Effector memory CD8-positive, alpha-beta T cell (primary cell): Measurements from ENCODE around the gene TMEM207.

Experiments used
- ATAC-seq: fragments of 150-1000 bp; cut with Tn5 transposase; replicated peaks from 2 replicates; pipeline ENCODE4 v1.10.0; 2021; ENCODE audit warnings: mild to moderate bottlenecking, moderate library complexity
- DNase-seq, 3 experiments: peaks; one replicate each; pipeline ENCODE4 v3.0.0; 2021
- H3K27ac Mint-ChIP-seq, 2 donors: one replicate each; pipeline ENCODE4 v1.8.0; 2022; ENCODE audit warnings: mild to moderate bottlenecking in 2 of 2, mixed read lengths in 2 of 2, moderate library complexity in 2 of 2
- H3K27me3 Mint-ChIP-seq, 2 donors: one replicate each; pipeline ENCODE4 v1.8.0; 2022; ENCODE audit warnings: mixed read lengths in 2 of 2
- H3K36me3 Mint-ChIP-seq: one replicate; pipeline ENCODE4 v1.8.0; 2022; ENCODE audit warnings: mild to moderate bottlenecking, moderate library complexity, mixed read lengths; ENCODE audit not compliant: insufficient read depth
- H3K4me1 Mint-ChIP-seq, 2 donors: one replicate each; pipeline ENCODE4 v1.8.0; 2022; ENCODE audit warnings: low read depth in 2 of 2, mixed read lengths in 2 of 2
- H3K4me3 Mint-ChIP-seq, 2 donors: one replicate each; pipeline ENCODE4 v1.8.0; 2022; ENCODE audit warnings: mild to moderate bottlenecking in 2 of 2, mixed read lengths in 2 of 2, moderate library complexity in 2 of 2
- H3K9me3 Mint-ChIP-seq, 2 donors: one replicate each; pipeline ENCODE4 v1.8.0; 2022; ENCODE audit warnings: mixed read lengths in 2 of 2

TMEM207 gene

GRCh38 chr3:190433626-190434025 lies 16.1 kb downstream of the TMEM207 start:
- no peak for DNase-seq
- Mint-ChIP-seq H3K27ac (no peak overlapping the region), H3K36me3 (peaks cover 3% of the 10 kb centered on the region)

GRCh38 chr3:190432216-190432615 lies 17.5 kb downstream of the TMEM207 start:
- no peaks in the 10 kb centered on the region for H3K4me1 Mint-ChIP-seq
- H3K27ac Mint-ChIP-seq = no peak overlapping the region
- ATAC-seq (no peak), DNase-seq (no peak)
- no peak overlapping the region for H3K4me3 Mint-ChIP-seq
- H3K27me3 Mint-ChIP-seq = peaks cover 18 to 35% of the 10 kb centered on the region in 2 donors
- H3K36me3 Mint-ChIP-seq = peaks cover 3% of the 10 kb centered on the region
- H3K9me3 Mint-ChIP-seq = no peaks in the 10 kb centered on the region

More at GRCh38 chr3:190433626-190434025, 16.1 kb downstream of the TMEM207 start:
- no peaks in the 10 kb centered on the region for H3K4me1 Mint-ChIP-seq
- no peak overlapping the region for H3K4me3 Mint-ChIP-seq
- peaks cover 19 to 36% of the 10 kb centered on the region in 2 donors for H3K27me3 Mint-ChIP-seq
- no peaks in the 10 kb centered on the region for H3K9me3 Mint-ChIP-seq
- no peak for ATAC-seq

- no peak for ATAC-seq
These were observed 18.8 kb downstream of the TMEM207 start for GRCh38 chr3:190430906-190431305.

DNA sequence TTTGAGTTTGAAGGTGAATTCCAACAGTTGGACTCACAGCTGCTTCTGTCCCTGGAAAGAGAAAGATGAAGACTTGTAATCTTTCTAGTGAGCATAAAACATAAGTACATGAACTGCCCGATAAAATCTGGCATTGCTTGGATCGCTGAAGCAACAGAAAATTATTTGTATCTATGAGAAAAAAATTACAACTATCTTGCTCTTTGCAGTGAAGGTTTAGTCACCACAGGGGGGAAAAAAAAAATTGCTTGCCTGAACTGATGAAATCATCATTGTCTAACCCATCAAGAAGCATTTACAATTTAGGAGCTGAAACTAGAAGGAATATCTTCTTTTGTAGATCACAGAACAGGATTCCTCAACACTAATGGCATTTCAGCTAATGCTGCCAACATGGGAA lies 20.0 kb downstream of the TMEM207 start:
- Mint-ChIP-seq H3K4me3 (no peak overlapping the region), H3K27ac (no peak overlapping the region), H3K27me3 (peaks cover 7 to 12% of the 10 kb centered on the region in 2 donors), H3K4me1 (no peaks in the 10 kb centered on the region), H3K36me3 (peaks cover 7% of the 10 kb centered on the region), H3K9me3 (no peaks in the 10 kb centered on the region)
- ATAC-seq (no peak), DNase-seq (no peak)

More at GRCh38 chr3:190430906-190431305, 18.8 kb downstream of the TMEM207 start:
- Mint-ChIP-seq H3K27ac (no peak overlapping the region), H3K27me3 (peaks cover 7 to 24% of the 10 kb centered on the region in 2 donors), H3K36me3 (peaks cover 3% of the 10 kb centered on the region), H3K9me3 (no peaks in the 10 kb centered on the region), H3K4me3 (no peak overlapping the region), H3K4me1 (no peaks in the 10 kb centered on the region)
- no peak for DNase-seq

GRCh38 chr3:190426806-190427507 lies 22.7 kb downstream of the TMEM207 start:
- Mint-ChIP-seq H3K27me3 (peaks cover 0 to under 1% of the 10 kb centered on the region in 2 donors), H3K9me3 (no peaks in the 10 kb centered on the region), H3K4me1 (no peaks in the 10 kb centered on the region), H3K36me3 (peaks cover 9% of the 10 kb centered on the region), H3K4me3 (no peak overlapping the region), H3K27ac (no peak overlapping the region)
- ATAC-seq (no peak), DNase-seq (no peak)

GRCh38 chr3:190425833-190426232 lies 23.9 kb downstream of the TMEM207 start:
- Mint-ChIP-seq H3K27ac (no peak overlapping the region), H3K9me3 (no peaks in the 10 kb centered on the region), H3K27me3 (no peaks in the 10 kb centered on the region), H3K4me3 (no peak overlapping the region), H3K36me3 (peaks cover 9% of the 10 kb centered on the region), H3K4me1 (no peaks in the 10 kb centered on the region)
- DNase-seq (no peak), ATAC-seq (no peak)

DNA sequence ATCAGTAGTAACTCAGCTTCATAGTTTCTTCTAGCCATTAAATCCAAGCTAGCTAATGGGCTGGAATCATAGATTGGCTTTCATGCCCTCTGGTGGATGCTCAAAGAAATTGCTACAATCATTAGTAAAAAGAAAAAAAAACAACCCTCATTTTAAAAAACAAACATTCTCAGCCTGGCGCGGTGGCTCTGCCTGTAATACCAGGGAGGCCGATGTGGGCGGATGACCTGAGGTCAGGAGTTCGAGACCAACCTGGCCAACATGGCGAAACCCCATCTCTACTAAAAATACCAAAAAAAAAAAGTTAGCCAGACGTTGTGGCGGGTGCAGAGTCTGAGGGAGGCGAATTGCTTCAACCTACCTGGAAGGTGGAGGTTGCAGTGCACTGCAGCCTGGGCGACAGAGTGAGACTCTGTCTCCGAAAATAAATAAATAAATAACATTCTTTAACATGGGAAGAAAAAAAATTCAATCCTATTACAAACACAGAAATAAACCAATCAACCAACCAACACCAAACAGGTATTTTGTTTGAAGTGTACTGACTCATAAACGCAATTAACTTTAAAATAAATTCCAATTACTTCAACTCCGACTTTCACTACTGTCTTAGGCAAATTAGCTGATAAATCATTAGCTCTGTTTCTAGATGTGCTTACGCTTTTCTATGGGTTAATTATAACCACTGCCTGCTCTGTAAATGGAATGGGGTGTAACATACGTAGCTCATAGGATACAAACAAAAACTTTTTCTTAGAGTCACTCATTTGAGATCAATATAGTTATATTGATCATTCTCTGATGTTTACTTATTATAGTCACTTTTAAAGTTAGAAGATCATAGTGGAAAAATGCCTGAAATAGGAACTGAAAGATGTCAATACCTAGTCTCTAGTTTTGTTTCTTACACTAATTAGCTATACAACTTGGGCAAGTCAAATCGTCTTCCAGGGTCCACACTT lies 24.9 kb downstream of the TMEM207 start:
- peak; percentile 70 for ATAC-seq
- Mint-ChIP-seq H3K27ac (peak overlapping the region; percentile 73 to 81), H3K4me3 (peak overlapping the region; percentile 49 to 69), H3K9me3 (no peaks in the 10 kb centered on the region), H3K4me1 (no peaks in the 10 kb centered on the region), H3K36me3 (peaks cover 9% of the 10 kb centered on the region), H3K27me3 (no peaks in the 10 kb centered on the region)
- peak; percentile 5 to 9 (median 7) for DNase-seq

DNA sequence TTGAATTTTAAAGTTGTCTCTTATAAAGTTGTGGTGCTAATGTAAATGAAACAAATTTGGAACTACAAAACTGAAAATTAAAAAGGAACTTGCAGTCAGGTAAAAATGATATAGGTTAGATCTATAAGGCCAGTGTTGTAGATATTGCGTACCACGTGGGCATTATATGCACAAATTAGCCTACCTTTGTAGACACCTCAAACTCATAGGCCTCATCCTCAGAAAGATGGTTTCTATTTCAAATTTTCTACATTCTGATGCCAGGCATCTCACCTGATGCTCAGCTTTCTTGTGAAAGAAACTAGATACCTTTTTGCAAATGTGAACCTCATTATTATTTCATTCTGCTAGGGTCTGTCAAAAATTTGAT lies 25.6 kb downstream of the TMEM207 start:
- Mint-ChIP-seq H3K27me3 (no peaks in the 10 kb centered on the region), H3K4me1 (no peaks in the 10 kb centered on the region), H3K27ac (peak overlapping the region; percentile 73 to 81), H3K36me3 (peaks cover 9% of the 10 kb centered on the region), H3K4me3 (peak overlapping the region in 1 of 2 donors; percentile 69), H3K9me3 (no peaks in the 10 kb centered on the region)
- DNase-seq (no peak), ATAC-seq (peak; percentile 8)

GRCh38 chr3:190414297-190414696 lies 35.4 kb downstream of the TMEM207 start:
- Mint-ChIP-seq H3K4me3 (no peak overlapping the region), H3K36me3 (no peaks in the 10 kb centered on the region), H3K27me3 (peaks cover 0 to 6% of the 10 kb centered on the region in 2 donors), H3K27ac (no peak overlapping the region), H3K4me1 (no peaks in the 10 kb centered on the region), H3K9me3 (peaks cover 0 to 1% of the 10 kb centered on the region in 2 donors)
- ATAC-seq (no peak), DNase-seq (no peak)

DNA sequence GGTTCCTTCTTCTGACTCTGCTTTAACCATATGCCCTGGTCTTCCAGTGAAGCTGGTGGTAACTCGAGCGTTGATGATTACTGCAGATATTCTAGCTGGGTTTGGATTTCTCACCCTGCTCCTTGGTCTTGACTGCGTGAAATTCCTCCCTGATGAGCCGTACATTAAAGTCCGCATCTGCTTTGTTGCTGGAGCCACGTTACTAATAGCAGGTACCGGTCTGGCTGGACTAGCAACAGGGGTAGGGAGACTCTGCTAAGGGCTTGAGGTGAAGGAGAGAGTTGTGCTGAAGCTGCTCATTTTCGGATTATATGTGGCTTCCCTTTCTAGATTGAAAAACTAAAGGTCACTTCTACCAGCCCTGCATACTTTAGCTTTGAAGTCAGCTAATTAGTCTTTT lies 45.0 kb downstream of the TMEM207 start:
- ATAC-seq (no peak), DNase-seq (no peak)
- Mint-ChIP-seq H3K9me3 (no peaks in the 10 kb centered on the region), H3K4me1 (no peaks in the 10 kb centered on the region), H3K4me3 (no peak overlapping the region), H3K36me3 (no peaks in the 10 kb centered on the region), H3K27ac (no peak overlapping the region), H3K27me3 (peaks cover 0 to 8% of the 10 kb centered on the region in 2 donors)

- Mint-ChIP-seq H3K27me3 (peaks cover 0 to 13% of the 10 kb centered on the region in 2 donors), H3K4me1 (no peaks in the 10 kb centered on the region), H3K9me3 (no peaks in the 10 kb centered on the region), H3K27ac (no peak overlapping the region), H3K4me3 (no peak overlapping the region), H3K36me3 (no peaks in the 10 kb centered on the region)
- DNase-seq (no peak), ATAC-seq (no peak)
These were observed 47.7 kb downstream of the TMEM207 start for GRCh38 chr3:190401963-190402362.

GRCh38 chr3:190399677-190400076 lies 50.0 kb downstream of the TMEM207 start:
- ATAC-seq (no peak), DNase-seq (no peak)
- Mint-ChIP-seq H3K9me3 (no peaks in the 10 kb centered on the region), H3K4me3 (no peak overlapping the region), H3K36me3 (no peaks in the 10 kb centered on the region), H3K4me1 (no peaks in the 10 kb centered on the region), H3K27ac (no peak overlapping the region), H3K27me3 (peaks cover 0 to 11% of the 10 kb centered on the region in 2 donors)

GRCh38 chr3:190397889-190398288 lies 51.8 kb downstream of the TMEM207 start:
- Mint-ChIP-seq H3K4me1 (no peaks in the 10 kb centered on the region), H3K9me3 (no peaks in the 10 kb centered on the region), H3K4me3 (no peak overlapping the region), H3K36me3 (no peaks in the 10 kb centered on the region), H3K27me3 (peaks cover 0 to 5% of the 10 kb centered on the region in 2 donors), H3K27ac (no peak overlapping the region)
- ATAC-seq = no peak
- DNase-seq = no peak
